ENCODE results near the gene CECR2.

The CECR2 gene

DNA sequence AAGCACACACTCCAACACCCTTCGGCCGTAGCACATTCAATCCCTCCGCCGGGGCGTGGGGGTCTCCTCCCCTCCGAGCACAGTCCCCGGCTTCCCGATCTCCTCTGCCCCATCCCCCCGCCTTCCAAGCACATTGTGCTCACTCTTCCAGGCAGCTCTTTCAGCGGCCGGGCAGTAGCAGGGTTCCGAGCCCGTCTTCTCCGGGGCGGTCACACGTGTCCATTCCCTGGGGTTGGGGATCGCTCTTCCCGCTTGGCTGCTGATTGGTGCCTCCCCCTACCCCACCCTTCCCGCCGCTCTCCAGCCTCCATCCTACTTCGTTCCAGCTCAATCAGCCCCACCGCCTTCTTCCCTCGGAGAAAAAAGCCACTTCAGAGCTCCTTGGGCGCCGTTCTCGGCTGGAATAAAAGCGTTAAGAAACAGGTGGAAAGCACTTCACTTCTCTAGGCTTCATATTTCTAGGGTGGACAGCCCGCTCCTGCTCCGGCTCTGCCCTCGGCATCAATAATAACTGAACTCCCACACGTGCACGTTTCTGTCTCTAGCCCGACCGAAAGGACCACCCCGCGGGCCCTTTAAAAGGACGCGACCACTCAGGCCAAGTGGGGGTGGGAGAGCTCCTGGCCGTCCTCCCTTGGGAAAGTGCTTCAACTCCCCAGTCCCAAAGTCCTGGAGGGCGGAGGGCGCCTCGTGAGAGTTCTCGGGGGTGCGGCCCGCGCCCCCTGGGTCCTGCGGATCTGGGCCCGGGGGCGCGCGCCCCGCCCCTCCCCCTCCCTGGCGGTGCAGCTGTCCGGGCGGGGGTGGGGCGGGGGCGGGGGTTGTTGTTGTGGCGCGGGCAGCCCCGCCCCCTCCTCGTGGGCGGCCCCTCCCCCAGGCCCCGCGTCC lies 464 bp upstream of the CECR2 start:
- peak; percentile 68 for DNase-seq

DNA sequence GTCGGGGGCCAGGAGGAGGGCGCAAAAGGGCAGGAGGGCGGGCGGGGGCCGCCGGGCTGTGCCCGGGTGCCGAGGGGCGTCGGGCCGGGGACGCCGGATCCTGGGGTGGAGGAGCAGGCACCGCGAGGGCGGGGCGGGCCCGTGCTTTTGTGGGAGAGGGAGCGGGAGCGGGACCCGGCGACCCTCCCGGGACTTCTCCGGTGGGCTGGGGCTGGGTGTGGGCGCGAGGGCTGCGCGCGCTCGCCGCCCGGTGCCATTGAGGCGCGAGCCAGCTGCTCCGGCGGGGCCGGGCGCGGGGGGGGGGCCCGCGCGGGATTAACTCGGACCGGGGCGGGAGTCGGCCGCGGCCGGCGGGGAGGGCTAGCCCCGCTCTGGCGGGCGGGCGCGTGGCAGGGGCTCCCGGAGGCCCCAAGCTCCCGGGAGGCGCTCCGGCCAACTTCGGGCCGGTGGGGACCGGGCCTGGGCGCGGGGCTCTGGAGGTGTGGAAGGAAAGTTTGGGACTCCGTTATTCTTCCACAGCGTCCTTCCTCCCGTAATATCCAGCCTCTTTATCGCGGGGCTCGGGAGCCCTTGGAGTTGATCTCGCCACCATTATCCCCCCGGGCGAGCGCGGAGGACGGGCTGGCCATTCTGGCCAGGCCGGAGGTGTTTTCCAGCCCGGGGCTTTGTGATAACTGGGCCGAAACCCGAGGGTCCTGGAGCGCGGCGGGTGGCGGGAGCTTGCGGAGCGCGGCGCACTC lies 936 bp downstream of the CECR2 start:
- no peak for DNase-seq

- DNase-seq: peak; percentile 7
These were observed 1.6 kb downstream of the CECR2 start for GRCh38 chr22:17370766-17371432.

GRCh38 chr22:17371448-17371847 lies 2.2 kb downstream of the CECR2 start:
- peak; percentile 4 for DNase-seq

DNA sequence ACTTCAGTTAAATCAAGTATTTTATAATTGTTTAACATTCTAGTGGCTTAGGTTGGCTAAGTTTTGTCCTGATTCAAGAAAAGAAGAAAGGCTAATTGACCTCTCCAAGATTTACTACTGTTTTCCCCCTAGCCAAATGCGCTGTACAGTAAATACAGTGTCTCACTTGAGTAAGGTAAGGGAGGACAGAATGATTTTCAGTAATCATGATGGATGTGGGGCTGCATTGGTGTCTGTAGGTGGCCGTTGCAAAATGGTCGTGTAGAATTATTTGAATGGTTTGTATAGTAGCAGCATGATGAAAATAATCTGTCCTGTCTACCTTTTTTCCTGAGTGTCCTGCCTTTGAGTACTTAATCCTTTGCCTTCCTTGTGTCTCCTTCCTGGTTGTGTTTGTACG lies 4.6 kb downstream of the CECR2 start:
- DNase-seq: no peak

GRCh38 chr22:17375914-17376614 lies 6.8 kb downstream of the CECR2 start:
- no peak for DNase-seq

DNA sequence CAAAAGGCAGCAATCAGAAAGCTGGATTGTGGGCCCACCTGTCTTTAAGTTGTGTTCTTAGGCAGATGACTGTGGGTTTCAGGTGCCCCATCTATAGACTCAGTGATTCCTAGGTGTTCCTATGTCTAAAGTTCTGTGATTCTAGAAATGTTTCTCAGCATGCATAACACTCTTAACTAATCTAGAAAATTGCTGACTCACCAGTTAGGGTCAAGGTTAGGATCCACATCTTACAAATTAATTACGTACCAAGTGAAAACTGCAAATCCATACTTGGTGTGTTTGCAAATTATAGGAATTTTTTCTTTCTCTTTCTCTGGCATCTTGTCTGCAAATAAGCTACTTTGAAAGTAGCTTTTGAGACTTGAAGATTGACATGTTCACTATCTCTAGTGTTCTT lies 7.7 kb downstream of the CECR2 start:
- no peak for DNase-seq

DNA sequence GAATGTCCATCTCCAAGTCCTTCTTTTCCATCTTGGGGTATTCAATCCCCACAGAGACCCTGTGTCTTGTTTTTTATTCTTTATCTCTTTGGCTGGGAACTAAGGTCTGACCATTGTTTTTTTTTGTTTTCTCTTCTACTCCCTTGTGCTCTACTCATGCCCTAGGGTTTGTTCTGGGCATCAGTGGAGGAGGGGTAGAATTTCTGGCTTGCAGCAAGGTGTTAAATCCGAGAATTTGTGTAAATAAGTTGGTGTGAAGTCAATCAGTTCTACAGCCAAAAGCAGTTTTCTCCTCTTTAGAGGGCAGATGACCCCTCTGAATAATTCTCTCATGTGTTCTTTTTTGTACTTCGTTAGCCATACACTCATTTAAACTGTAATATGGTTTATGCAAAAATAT lies 10.7 kb downstream of the CECR2 start:
- no peak for DNase-seq

DNA sequence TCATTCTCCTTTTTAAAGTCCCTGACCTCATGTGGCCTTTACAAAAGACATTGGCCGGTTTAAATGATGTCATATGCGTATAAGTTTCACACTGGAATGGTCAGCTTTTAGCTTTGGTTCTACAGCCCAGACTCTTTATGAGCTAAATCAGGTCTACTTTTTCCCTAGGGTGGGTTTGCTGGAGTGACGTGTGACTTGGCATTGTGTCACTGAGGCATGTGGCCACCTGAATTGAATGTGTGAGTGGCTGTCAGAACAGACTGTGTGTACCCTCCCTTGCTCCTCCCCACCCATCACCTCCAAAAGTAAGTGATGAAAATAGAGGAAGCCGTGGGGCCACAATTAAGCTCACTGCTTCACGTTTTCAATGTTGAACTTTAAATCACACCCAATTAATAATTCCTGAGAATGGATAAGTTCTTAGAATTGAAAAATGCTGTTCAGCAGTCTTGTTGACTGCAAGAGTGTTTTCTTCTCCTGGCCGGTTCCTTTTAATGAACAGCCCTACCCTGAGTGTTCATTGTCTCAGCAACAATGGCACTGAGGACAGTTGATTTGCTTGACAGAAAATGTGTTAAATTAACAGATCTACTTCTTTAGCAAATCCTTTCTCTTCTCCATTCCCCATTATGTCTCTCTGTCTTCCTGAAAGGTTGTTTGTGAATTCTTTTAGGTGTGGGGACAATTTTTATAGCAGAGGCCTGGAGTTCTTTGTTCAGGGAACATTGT lies 11.3 kb downstream of the CECR2 start:
- no peak for DNase-seq

GRCh38 chr22:17381192-17381913 lies 12.1 kb downstream of the CECR2 start:
- no peak for DNase-seq

DNA sequence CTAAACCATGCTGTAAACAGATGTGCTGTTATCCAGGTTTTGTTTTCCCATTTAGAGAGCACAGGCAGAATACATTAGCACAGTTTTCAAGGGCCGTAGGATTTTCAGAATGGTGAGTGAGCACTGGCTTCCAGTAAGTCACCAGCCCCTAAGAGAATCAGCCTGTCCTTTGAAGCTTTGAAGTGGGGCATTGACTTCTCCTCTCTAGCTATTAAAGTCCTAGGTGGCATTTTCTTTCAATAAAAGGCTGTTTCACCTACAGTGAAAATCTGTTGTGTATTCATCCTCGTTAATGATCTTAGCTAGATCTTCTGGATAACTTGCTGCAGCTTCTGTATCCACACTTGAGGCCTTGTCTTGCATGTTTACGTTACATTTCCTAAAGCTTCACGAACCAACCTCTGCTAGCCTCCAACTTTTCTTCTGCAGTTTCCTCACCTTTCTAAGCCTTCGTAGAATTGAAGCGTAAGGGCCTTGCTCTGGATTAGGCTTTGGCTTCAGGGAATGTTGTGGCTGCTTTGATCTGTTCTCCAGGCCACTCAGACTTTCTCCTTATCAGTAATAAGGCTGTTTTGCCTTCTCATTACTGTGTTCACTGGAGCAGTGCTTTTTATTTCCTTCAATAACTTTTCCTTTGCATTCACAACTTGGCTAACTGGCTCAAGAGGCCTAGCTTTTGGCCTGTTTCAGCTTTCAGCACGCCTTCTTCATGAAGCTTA lies 15.5 kb downstream of the CECR2 start:
- DNase-seq: no peak

DNA sequence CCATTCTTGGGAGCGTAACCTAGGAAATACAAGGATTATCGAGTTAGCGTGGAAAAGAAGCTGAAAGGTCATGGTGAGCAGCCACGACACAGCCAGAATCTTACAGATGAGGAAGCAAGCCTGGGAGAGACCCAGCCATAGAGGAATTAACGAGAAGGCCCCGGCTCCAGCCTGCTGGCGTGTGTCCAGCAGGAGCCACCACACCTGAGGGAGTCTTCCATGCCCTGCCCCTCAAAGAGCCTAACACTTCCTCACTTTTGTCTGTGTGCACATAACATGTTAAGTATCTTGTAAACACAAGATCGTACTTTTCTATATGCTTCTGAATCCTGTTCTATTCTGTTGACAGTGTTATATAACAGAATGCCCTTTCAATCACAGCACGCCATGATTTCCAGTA lies 18.1 kb downstream of the CECR2 start:
- peak; percentile 2 for DNase-seq

- DNase-seq: no peak
These were observed 19.0 kb downstream of the CECR2 start for GRCh38 chr22:17388235-17388634.

- DNase-seq: no peak
These were observed 20.8 kb downstream of the CECR2 start for GRCh38 chr22:17390087-17390486.

- DNase-seq: no peak
These were observed 27.3 kb downstream of the CECR2 start for GRCh38 chr22:17396516-17396915.

DNA sequence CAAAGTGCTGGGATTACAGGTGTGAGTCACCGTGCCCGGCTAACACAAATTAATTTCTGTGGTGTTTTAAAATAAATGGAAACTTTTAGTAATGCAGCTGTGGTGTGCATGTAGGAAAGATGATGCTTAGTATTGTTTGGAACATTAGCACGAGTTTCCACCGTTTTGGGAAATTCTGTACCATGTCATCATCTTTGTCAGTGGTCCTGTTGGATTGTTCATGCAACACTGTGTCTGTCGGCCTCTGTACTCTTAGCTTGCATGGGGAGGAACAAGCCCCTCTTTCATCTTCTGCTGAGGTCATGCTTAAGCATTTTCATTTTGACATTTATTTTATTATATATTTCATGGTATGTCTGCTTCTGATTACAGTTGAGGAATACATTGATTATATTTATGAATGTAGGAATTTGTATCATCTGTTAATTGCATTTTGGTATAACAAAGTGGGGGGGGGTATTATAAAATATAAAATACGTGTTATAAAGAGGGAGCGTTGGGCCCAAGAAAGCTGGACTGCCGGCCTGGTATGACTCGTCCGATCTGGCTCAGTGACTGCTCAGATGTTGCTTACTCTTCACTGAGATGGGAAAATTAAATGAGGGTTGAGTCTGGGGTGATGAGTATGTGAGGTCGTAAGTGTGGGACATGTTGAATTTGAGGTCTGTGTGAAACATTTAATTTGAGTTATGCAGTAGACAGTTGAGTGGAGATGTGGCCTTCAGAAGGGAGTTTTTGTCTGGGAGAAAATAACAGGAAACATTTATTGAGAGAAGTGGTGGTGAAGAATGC lies 28.7 kb downstream of the CECR2 start:
- no peak for DNase-seq

DNA sequence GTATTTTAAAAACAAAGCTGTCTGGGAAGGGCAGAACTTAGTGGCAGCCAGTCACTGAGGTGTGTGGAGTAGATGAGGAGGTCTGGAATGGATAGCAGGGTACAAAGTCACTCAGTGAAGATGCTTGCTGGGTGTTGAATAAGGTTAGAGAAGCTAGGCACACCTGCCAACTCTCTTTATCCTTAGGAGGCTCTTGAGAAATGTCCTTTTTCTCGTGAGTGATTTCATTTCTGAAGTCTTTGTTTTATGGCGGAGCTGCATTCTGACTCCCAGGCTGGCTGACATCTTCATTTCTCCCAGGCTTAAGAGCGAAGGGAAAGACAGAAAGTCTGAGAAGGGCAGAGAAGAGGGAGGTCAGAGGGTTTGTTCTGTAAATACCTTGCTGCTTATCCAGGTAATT lies 31.0 kb downstream of the CECR2 start:
- DNase-seq: peak; percentile 49

DNA sequence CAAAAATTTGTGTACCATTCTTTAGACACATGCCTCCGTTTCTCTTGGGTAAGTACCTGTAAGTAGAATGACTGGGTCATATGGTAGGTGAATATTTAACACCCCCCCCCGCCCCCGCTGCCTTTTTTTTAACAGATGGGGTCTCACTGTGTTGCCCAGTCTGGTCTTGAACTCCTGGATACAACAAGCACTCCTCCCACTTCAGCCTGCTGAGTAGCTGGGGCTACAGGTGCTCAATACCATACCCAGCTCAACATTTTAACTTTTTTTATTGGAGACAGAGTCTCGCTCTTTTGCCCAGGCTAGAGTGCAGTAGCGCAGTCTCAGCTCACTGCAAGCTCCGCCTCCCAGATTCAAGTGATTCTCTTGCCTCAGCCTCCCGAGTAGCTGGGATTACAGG lies 32.5 kb downstream of the CECR2 start:
- DNase-seq: no peak

- no peak for DNase-seq
These were observed 33.0 kb downstream of the CECR2 start for GRCh38 chr22:17402293-17402692.

- no peak for DNase-seq
These were observed 34.6 kb downstream of the CECR2 start for GRCh38 chr22:17403906-17404305.
